Measurements from ENCODE around the gene TAF3.

The TAF3 gene

GRCh38 chr10:7906128-7906527, 87.8 kb downstream of the TAF3 start:
- no peak for DNase-seq (ENCODE audit: low spot score)
- TF ChIP-seq CTCF (IDR thresholded peaks at IDR 0.05; ENCODE audit: extremely low read depth, missing control alignments) = no peak

- TF ChIP-seq CTCF (IDR thresholded peaks at IDR 0.05; ENCODE audit: extremely low read depth, missing control alignments) = no peak
Measured at GRCh38 chr10:7908541-7909210, 90.4 kb downstream of the TAF3 start.

GRCh38 chr10:7913126-7913872, 95.0 kb downstream of the TAF3 start:
- no peak for TF ChIP-seq CTCF (IDR thresholded peaks at IDR 0.05; ENCODE audit: extremely low read depth, missing control alignments)
- DNase-seq (ENCODE audit: low spot score) = no peak

More at GRCh38 chr10:7908541-7909210, 90.4 kb downstream of the TAF3 start:
- DNase-seq (ENCODE audit: low spot score) = no peak

DNA sequence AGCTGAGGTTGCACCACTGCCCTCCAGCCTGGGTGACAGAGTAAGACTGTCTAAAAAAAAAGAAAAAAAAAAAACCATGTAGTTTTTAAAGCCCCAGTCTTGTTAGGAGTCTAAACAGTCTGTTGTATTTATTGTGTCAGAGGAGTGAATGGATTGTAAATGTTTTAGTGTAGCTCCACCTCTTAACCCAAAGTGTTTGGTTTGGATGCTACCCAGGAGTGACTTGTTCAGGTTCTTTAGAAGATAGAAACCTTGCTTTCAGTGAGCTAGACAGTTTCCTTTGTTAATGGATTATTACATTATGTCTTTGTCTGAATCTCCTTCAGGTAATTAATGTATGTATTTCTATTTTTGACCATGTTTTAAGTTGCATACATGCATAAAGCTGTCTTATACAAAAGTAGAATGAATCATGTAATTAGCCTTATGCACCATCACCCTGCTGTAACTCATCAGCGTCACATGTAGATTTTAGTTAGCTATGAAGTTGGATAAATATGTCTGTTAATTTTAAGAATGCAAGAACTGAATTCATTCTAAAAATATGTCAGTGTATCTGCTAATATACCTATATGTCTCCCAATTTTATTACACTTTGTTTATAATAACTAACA, 97.7 kb downstream of the TAF3 start:
- no peak for DNase-seq (ENCODE audit: low spot score)
- no peak for TF ChIP-seq CTCF (IDR thresholded peaks at IDR 0.05; ENCODE audit: extremely low read depth, missing control alignments)

GRCh38 chr10:7917736-7918135, 99.4 kb downstream of the TAF3 start:
- DNase-seq (ENCODE audit: low spot score) = no peak
- no peak for TF ChIP-seq CTCF (IDR thresholded peaks at IDR 0.05; ENCODE audit: extremely low read depth, missing control alignments)

- TF ChIP-seq CTCF (IDR thresholded peaks at IDR 0.05; ENCODE audit: extremely low read depth, missing control alignments) = no peak
Measured at GRCh38 chr10:7922707-7923106, 104.4 kb downstream of the TAF3 start.

GRCh38 chr10:7928536-7928935, 110.2 kb downstream of the TAF3 start:
- TF ChIP-seq CTCF (IDR thresholded peaks at IDR 0.05; ENCODE audit: extremely low read depth, missing control alignments) = no peak
- no peak for DNase-seq (ENCODE audit: low spot score)

More at GRCh38 chr10:7922707-7923106, 104.4 kb downstream of the TAF3 start:
- DNase-seq (ENCODE audit: low spot score) = no peak
